ENCODE data around the gene RBM7.

GRCh38 chr11:114377612-114378267 lies 22.7 kb upstream of the RBM7 start:
- TF ChIP-seq CTCF (conservative IDR thresholded peaks at IDR 0.05; ENCODE audit: low read depth, low read length) (no peak), EZH2 (IDR thresholded peaks at IDR 0.05; ENCODE audit: borderline replicate concordance, low read depth, low read length, poor library complexity, severe bottlenecking) (no peak)
